GM12874 (cell line): ENCODE data around the gene GDAP1L1.

Experiments used
- CTCF ChIP-seq: IDR thresholded peaks from 2 replicates; pipeline ENCODE4 v1.5.1; 2011; ENCODE audit warnings: low read depth, mild to moderate bottlenecking, control low read depth, low read length, moderate library complexity; ENCODE audit not compliant: insufficient read depth

Gene GDAP1L1

DNA sequence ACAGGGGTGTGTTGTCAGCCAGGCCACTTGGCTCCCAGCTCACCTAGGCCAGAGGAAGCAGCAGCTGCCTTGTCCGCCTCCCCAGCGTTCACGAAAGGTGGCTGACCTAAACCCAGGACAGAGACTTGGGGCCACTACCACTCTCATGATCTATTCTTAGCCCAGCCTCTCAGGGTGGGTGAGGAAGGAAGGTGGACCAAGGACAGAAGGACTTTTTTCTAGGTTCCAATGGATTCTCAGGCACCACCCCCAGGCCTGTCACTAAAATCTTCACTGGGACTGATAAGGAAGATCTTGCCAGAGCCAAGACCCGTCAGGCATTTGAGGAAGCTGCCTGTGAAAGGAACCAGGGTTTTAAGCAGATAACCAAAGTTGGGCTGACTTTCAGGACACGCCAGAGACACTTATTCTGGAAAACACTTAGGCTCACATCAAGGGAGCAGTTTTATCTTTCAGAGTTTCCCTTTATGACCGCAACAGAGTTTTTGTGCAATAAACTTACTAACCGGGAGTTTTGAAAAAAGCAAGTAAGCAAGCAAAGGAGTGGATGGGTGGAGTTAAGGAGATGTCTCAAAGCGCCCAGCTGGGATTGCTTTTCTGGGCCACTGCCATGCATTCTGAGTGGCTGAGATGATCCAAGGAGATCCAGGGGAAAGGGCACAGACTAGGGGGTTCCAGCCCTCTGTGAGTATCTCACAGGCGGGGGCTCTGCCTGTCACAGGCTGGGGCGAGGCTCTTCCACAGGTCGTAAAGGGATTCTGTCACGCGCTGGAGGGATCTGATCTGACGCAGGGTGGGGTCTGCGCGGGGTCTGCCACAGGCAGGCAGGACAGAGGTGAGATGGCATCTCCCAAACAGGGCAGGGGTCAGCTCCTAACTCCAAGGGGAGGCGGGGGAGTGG lies 62.9 kb downstream of the GDAP1L1 start:
- TF ChIP-seq CTCF = no peak

- TF ChIP-seq CTCF = peak; percentile 99
Measured at GRCh38 chr20:44310664-44311639, 63.8 kb downstream of the GDAP1L1 start, which contains the start of gene FITM2. FITM2 (minus strand) TSS chr20:44311202; CDS start chr20:44311148, 54 bp downstream.

GRCh38 chr20:44314870-44315269 lies 67.8 kb downstream of the GDAP1L1 start:
- TF ChIP-seq CTCF = no peak

DNA sequence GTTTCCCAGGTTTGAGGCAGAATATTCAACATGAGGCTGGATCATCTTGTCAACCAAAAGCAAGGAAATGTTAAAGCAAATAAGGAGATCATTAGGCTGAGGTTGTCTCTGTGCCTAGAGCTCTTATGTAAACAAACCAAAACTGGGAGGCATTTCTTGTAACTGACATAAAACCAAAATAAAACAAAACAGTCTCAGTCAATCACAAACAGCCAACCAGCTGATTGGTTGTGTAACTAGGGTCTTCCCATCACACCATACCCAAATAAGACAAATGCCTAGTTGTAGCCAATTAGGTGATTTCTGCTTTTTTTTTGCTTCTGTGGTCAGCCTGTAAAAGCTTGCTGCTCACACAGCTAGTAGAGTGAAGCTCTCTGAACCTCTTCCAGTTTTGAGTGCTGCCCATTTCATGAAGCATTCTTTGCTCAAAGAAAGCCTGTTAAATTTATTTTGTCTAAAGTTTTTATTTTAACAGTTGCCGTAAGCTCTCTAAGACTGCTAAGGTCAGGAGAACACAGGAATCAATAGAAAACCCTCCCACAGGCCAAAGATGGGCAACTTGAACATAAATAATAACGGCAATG lies 72.8 kb downstream of the GDAP1L1 start:
- TF ChIP-seq CTCF = no peak

GRCh38 chr20:44324343-44324742 lies 77.2 kb downstream of the GDAP1L1 start:
- no peak for TF ChIP-seq CTCF

GRCh38 chr20:44326391-44327159 lies 79.5 kb downstream of the GDAP1L1 start:
- no peak for TF ChIP-seq CTCF
